Prostate gland (tissue), 2 donors: ENCODE measurements around the gene SLC7A10. TPM values are rescaled to one million over a fixed set of nuclear protein-coding genes. Genes with fewer than 3 reads are reported as not detected.
"Not testable (repeated sequence)": the region's sequence is repeated elsewhere in the genome, so short reads cannot be mapped to it uniquely, and the experiment has no call there.

Experiments
- DNase-seq: peaks from one replicate; pipeline ENCODE4 v3.0.0-alpha.2; 2019; ENCODE audit warnings: low spot score
- H3K27ac ChIP-seq, 2 donors: fragments of 200-600 bp; sonication (generic); 2 replicates each; pipeline ENCODE4 v1.5.1; 2017 to 2019
- H3K27me3 ChIP-seq: fragments of 200-600 bp; sonication (generic); replicated peaks from 2 replicates; pipeline ENCODE4 v1.5.1; 2019; ENCODE audit not compliant: insufficient read depth
- H3K36me3 ChIP-seq, 2 donors: fragments of 200-600 bp; sonication (generic); 1 replicate in 1 of 2; 2 replicates in 1 of 2; pipeline versions ENCODE4 v1.5.1 to v1.8.1; 2017 to 2019
- H3K4me1 ChIP-seq: fragments of 200-600 bp; sonication (generic); replicated peaks from 2 replicates; pipeline ENCODE4 v1.5.1; 2019
- H3K4me3 ChIP-seq, 2 donors: fragments of 200-600 bp; sonication (generic); 2 replicates each; pipeline ENCODE4 v1.5.1; 2017 to 2019
- H3K9me3 ChIP-seq: fragments of 200-600 bp; sonication (generic); 2 replicates; pipeline ENCODE4 v1.5.1; 2017
- CTCF ChIP-seq, 4 experiments: fragments of 200-600 bp in 2 of 4; fragments of 450-650 bp in 2 of 4; sonication (generic) in 2 of 4; IDR thresholded peaks; 1 replicate in 3 of 4; 2 replicates in 1 of 4; pipeline ENCODE4 v1.5.1; 2016 to 2019; ENCODE audit warnings: antibody characterized with exemption in 4 of 4, mild to moderate bottlenecking in 2 of 4, moderate library complexity in 2 of 4
- POLR2A ChIP-seq: fragments of 450-650 bp; IDR thresholded peaks from one replicate; pipeline ENCODE4 v1.6.1; 2016; ENCODE audit warnings: antibody characterized with exemption, mild to moderate bottlenecking
- POLR2AphosphoS5 ChIP-seq: sonication (generic); formaldehyde crosslinking; IDR thresholded peaks from one replicate; pipeline ENCODE4 v1.6.1; 2017; ENCODE audit warnings: antibody characterized with exemption
- WGBS: methylation state at CpG from one replicate; pipeline ENCODE4 v1.1.5; 2018; 5-methylcytosine and 5-hydroxymethylcytosine counted together
- intact Hi-C: fragments of 100-400 bp; cut with DNase I; formaldehyde crosslinking; loops from one replicate; pipeline ENCODE4 v1.14.2; 2022
- total RNA-seq, 2 donors: library from RNA; depleted of rRNA; stranded (reverse); fragments of >200 nt; gene quantifications; one replicate each; pipeline ENCODE4 v1.1.0, GENCODE V29; 2016

Gene SLC7A10
- total RNA-seq, 2 donors from 2014 or later = 3.5 TPM; not detected in 1

GRCh38 chr19:33210266-33210940 is 15.2 kb downstream of the SLC7A10 start:
- no peak for DNase-seq
- no peaks in the 10 kb centered on the region for H3K9me3 ChIP-seq
- no peaks in the 10 kb centered on the region for H3K4me1 ChIP-seq
- intact Hi-C loops = no loop called here
- no peak overlapping the region for H3K27ac ChIP-seq
- 82% methylated on average over 14 of the region's 22 CpGs for WGBS
- TF ChIP-seq POLR2A (no peak), CTCF (IDR thresholded peaks at IDR 0.05) (no peak)
- no peaks in the 10 kb centered on the region for H3K27me3 ChIP-seq
- no peak overlapping the region for H3K4me3 ChIP-seq
- H3K36me3 ChIP-seq = no peaks in the 10 kb centered on the region

GRCh38 chr19:33209850-33210230 is 15.8 kb downstream of the SLC7A10 start:
- H3K36me3 ChIP-seq, H3K27me3 ChIP-seq, H3K9me3 ChIP-seq, intact Hi-C loops, H3K4me3 ChIP-seq, DNase-seq, H3K4me1 ChIP-seq, H3K27ac ChIP-seq: not testable (repeated sequence)
- WGBS = 95% methylated on average over 7 of the region's 7 CpGs

GRCh38 chr19:33208904-33209849 is 16.5 kb downstream of the SLC7A10 start:
- Histone ChIP-seq H3K4me3 (no peak overlapping the region), H3K4me1 (no peaks in the 10 kb centered on the region), H3K27ac (no peak overlapping the region), H3K36me3 (peaks cover 0 to 7% of the 10 kb centered on the region in 2 donors), H3K9me3 (no peaks in the 10 kb centered on the region), H3K27me3 (no peaks in the 10 kb centered on the region)
- no peak for DNase-seq
- 84% methylated on average over 24 of the region's 24 CpGs for WGBS
- TF ChIP-seq POLR2AphosphoS5 = no peak
- no peak for TF ChIP-seq POLR2A
- TF ChIP-seq CTCF (IDR thresholded peaks at IDR 0.05) = no peak
- intact Hi-C loops = no loop called here

- no peak overlapping the region for H3K27ac ChIP-seq
- H3K4me3 ChIP-seq = no peak overlapping the region
- 65% methylated on average over 11 of the region's 11 CpGs for WGBS
- peaks cover 0 to 7% of the 10 kb centered on the region in 2 donors for H3K36me3 ChIP-seq
- no peaks in the 10 kb centered on the region for H3K27me3 ChIP-seq
- intact Hi-C loops = no loop called here
- no peak for DNase-seq
- H3K4me1 ChIP-seq = no peaks in the 10 kb centered on the region
- TF ChIP-seq POLR2AphosphoS5 (no peak), POLR2A (no peak), CTCF (IDR thresholded peaks at IDR 0.05) (no peak)
- no peaks in the 10 kb centered on the region for H3K9me3 ChIP-seq
Observed at GRCh38 chr19:33208371-33208895, 17.2 kb downstream of the SLC7A10 start.

GRCh38 chr19:33207903-33208302 is 17.7 kb downstream of the SLC7A10 start:
- peaks cover 0 to 7% of the 10 kb centered on the region in 2 donors for H3K36me3 ChIP-seq
- H3K4me3 ChIP-seq = no peak overlapping the region
- intact Hi-C loops = no loop called here
- TF ChIP-seq POLR2A (no peak), CTCF (IDR thresholded peaks at IDR 0.05) (no peak), POLR2AphosphoS5 (no peak)
- no peaks in the 10 kb centered on the region for H3K4me1 ChIP-seq
- 94% methylated on average over 9 of the region's 9 CpGs for WGBS
- H3K27ac ChIP-seq = no peak overlapping the region
- no peaks in the 10 kb centered on the region for H3K27me3 ChIP-seq
- H3K9me3 ChIP-seq = no peaks in the 10 kb centered on the region
- DNase-seq = no peak
